NCI-H345 (cell line): ENCODE data around the gene TNFAIP6.
"Not testable (repeated sequence)": the region's sequence is repeated elsewhere in the genome, so short reads cannot be mapped to it uniquely, and the experiment has no call there.

Experiments
- DNase-seq: peaks from one replicate; lab custom pipeline; 2025; lab: John Stamatoyannopoulos, UW

The TNFAIP6 gene

GRCh38 chr2:151357359-151357758 is at the start of gene TNFAIP6:
TSS of gene TNFAIP6 (plus strand) at chr2:151357592. CDS start at chr2:151357667, 75 bp downstream.
- no peak for DNase-seq

- not testable (repeated sequence) for DNase-seq
These were observed 47.1 kb upstream of the TNFAIP6 start for GRCh38 chr2:151310313-151310712.

- not testable (repeated sequence) for DNase-seq
These were observed 45.0 kb upstream of the TNFAIP6 start for GRCh38 chr2:151312440-151312839.

- no peak for DNase-seq
These were observed 42.0 kb upstream of the TNFAIP6 start for GRCh38 chr2:151315381-151315903.

GRCh38 chr2:151325581-151326095 is 31.8 kb upstream of the TNFAIP6 start:
- no peak for DNase-seq

GRCh38 chr2:151326554-151326953 is 30.8 kb upstream of the TNFAIP6 start:
- DNase-seq, result no peak

GRCh38 chr2:151329998-151330397 is 27.4 kb upstream of the TNFAIP6 start:
- DNase-seq, result no peak

GRCh38 chr2:151333083-151333482 is 24.3 kb upstream of the TNFAIP6 start:
- no peak for DNase-seq

- no peak for DNase-seq
These were observed 23.1 kb upstream of the TNFAIP6 start for GRCh38 chr2:151334082-151334815.

- DNase-seq, result no peak
These were observed 20.5 kb upstream of the TNFAIP6 start for GRCh38 chr2:151336863-151337371.

GRCh38 chr2:151337643-151338042 is 19.7 kb upstream of the TNFAIP6 start:
- DNase-seq, result no peak

- no peak for DNase-seq
These were observed 19.3 kb upstream of the TNFAIP6 start for GRCh38 chr2:151338115-151338514.

GRCh38 chr2:151343073-151343472 is 14.3 kb upstream of the TNFAIP6 start:
- DNase-seq, result no peak

GRCh38 chr2:151344191-151344590 is 13.2 kb upstream of the TNFAIP6 start:
- DNase-seq, result not testable (repeated sequence)

GRCh38 chr2:151344906-151345305 is 12.5 kb upstream of the TNFAIP6 start:
- no peak for DNase-seq

GRCh38 chr2:151347294-151347693 is 10.1 kb upstream of the TNFAIP6 start:
- no peak for DNase-seq

- no peak for DNase-seq
These were observed 9.5 kb upstream of the TNFAIP6 start for GRCh38 chr2:151347906-151348305.

GRCh38 chr2:151350579-151351195 is 6.7 kb upstream of the TNFAIP6 start:
- DNase-seq, result no peak

GRCh38 chr2:151353995-151354394 is 3.4 kb upstream of the TNFAIP6 start:
- no peak for DNase-seq

GRCh38 chr2:151354807-151355206 is 2.6 kb upstream of the TNFAIP6 start:
- DNase-seq, result no peak

GRCh38 chr2:151358166-151358970 is 976 bp downstream of the TNFAIP6 start:
- DNase-seq, result no peak
